ENCODE results near the gene MED14. TPM values are rescaled to one million over a fixed set of nuclear protein-coding genes. Genes with fewer than 3 reads are reported as not detected.

MED14 gene
- total RNA-seq, 3 donors from 2014 or later (not counting 1 experiment from before 2014, with no cell fraction given), result 55.3 to 79.1 (median 66.1) TPM

DNA sequence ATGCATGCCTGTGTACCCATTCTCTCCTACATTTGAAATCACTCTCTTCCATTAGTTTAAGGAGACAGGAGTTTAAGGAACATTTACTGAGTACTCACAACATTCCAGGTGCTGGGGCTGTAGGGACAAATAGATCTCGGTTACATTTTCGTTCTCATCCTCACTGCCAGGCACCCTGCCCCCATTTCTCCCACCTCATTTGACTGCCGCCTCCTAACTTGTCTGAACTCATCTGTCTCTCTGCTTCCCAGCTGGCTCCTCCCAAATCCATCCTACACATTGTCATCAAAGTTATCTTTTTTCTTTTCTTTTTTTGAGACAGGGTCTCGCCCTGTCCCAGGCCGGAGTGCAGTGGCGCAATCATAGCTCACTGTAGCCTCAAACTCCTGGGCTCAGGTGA lies 131.9 kb downstream of the MED14 start:
- Histone ChIP-seq H3K27me3 (ENCODE audit: control insufficient read depth, insufficient read depth, low read length) (no peaks in the 10 kb centered on the region), H3K27ac (ENCODE audit: low read length) (no peak overlapping the region), H3K36me3 (ENCODE audit: control insufficient read depth, insufficient read depth, low read length) (peaks cover 28% of the 10 kb centered on the region), H3K4me3 (ENCODE audit: low read length) (no peak overlapping the region), H3K9me3 (ENCODE audit: control insufficient read depth, insufficient read depth, low read length) (no peaks in the 10 kb centered on the region), H3K4me1 (ENCODE audit: control insufficient read depth, insufficient read depth, low read length) (no peaks in the 10 kb centered on the region)
- no peaks in the 10 kb centered on the region for H3K27me3 Mint-ChIP-seq (ENCODE audit: low read depth in 2 of 2)
- no peak for DNase-seq
- no peak overlapping the region for H3K27ac Mint-ChIP-seq
- peaks cover 5 to 12% of the 10 kb centered on the region in 2 donors for H3K4me1 Mint-ChIP-seq
- intact Hi-C loops (cut with micrococcal nuclease), result no loop called here
- H3K9me3 Mint-ChIP-seq, result no peaks in the 10 kb centered on the region
- WGBS (ENCODE audit: insufficient coverage), result 95% methylated on average over 6 of the region's 6 CpGs
- TF ChIP-seq, protein P1, sequence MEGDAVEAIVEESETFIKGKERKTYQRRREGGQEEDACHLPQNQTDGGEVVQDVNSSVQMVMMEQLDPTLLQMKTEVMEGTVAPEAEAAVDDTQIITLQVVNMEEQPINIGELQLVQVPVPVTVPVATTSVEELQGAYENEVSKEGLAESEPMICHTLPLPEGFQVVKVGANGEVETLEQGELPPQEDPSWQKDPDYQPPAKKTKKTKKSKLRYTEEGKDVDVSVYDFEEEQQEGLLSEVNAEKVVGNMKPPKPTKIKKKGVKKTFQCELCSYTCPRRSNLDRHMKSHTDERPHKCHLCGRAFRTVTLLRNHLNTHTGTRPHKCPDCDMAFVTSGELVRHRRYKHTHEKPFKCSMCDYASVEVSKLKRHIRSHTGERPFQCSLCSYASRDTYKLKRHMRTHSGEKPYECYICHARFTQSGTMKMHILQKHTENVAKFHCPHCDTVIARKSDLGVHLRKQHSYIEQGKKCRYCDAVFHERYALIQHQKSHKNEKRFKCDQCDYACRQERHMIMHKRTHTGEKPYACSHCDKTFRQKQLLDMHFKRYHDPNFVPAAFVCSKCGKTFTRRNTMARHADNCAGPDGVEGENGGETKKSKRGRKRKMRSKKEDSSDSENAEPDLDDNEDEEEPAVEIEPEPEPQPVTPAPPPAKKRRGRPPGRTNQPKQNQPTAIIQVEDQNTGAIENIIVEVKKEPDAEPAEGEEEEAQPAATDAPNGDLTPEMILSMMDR (IDR thresholded peaks at IDR 0.05), result no peak
- ATAC-seq, result no peak
- peaks cover 10% of the 10 kb centered on the region for H3K36me3 Mint-ChIP-seq
- H3K4me3 Mint-ChIP-seq, result no peak overlapping the region

Other genes starting within 250 kb of the MED14 start
- gene ATP6AP2, start 154.6 kb downstream of the MED14 start, total RNA-seq, result 100 to 1,000 TPM in 1 of 3 donors, 10 to 100 TPM in 2; 94.3 to 102 (median 99.9) TPM
- not detected for gene MPC1L, start 112.1 kb downstream of the MED14 start, total RNA-seq
- 10 to 100 TPM; 27.5 to 46.1 (median 30.9) TPM for gene CXorf38, start 88.0 kb downstream of the MED14 start, total RNA-seq